IPS-15b (cell line): ENCODE data around the gene KIR3DL3.
"Not testable (repeated sequence)": the region's sequence is repeated elsewhere in the genome, so short reads cannot be mapped to it uniquely, and the experiment has no call there.

ENCODE experiments used
- H3K27me3 ChIP-seq: one replicate; pipeline ENCODE4 v1.6.1; 2013; ENCODE audit warnings: low read length; ENCODE audit not compliant: control insufficient read depth, insufficient read depth
- H3K36me3 ChIP-seq: one replicate; pipeline ENCODE4 v1.6.1; 2013; ENCODE audit warnings: low read length; ENCODE audit not compliant: control insufficient read depth, insufficient read depth
- H3K4me1 ChIP-seq: one replicate; pipeline ENCODE4 v1.6.1; 2013; ENCODE audit warnings: mild to moderate bottlenecking, low read length; ENCODE audit not compliant: control insufficient read depth, insufficient read depth
- H3K4me3 ChIP-seq: one replicate; pipeline ENCODE4 v1.5.1; 2013; ENCODE audit warnings: low read depth, low read length
- H3K9ac ChIP-seq: one replicate; pipeline ENCODE4 v1.6.1; 2013; ENCODE audit warnings: low read depth, mild to moderate bottlenecking, low read length
- H3K9me3 ChIP-seq: one replicate; pipeline ENCODE4 v1.6.1; 2013; ENCODE audit warnings: mild to moderate bottlenecking, low read length; ENCODE audit not compliant: control insufficient read depth, insufficient read depth

The KIR3DL3 gene

GRCh38 chr19:54770511-54770910 is 46.3 kb downstream of the KIR3DL3 start:
- H3K9ac ChIP-seq, H3K4me1 ChIP-seq, H3K4me3 ChIP-seq, H3K27me3 ChIP-seq, H3K9me3 ChIP-seq, H3K36me3 ChIP-seq: not testable (repeated sequence)

GRCh38 chr19:54771018-54771960 is 47.0 kb downstream of the KIR3DL3 start:
- not testable (repeated sequence) for H3K9me3 ChIP-seq, H3K9ac ChIP-seq

GRCh38 chr19:54772666-54773065 is 48.4 kb downstream of the KIR3DL3 start:
- H3K27me3 ChIP-seq, H3K9ac ChIP-seq, H3K36me3 ChIP-seq, H3K4me1 ChIP-seq, H3K4me3 ChIP-seq, H3K9me3 ChIP-seq: not testable (repeated sequence)

More at GRCh38 chr19:54771018-54771960, 47.0 kb downstream of the KIR3DL3 start:
- H3K27me3 ChIP-seq, H3K36me3 ChIP-seq, H3K4me1 ChIP-seq, H3K4me3 ChIP-seq: not testable (repeated sequence)

- H3K4me1 ChIP-seq, H3K4me3 ChIP-seq, H3K9ac ChIP-seq, H3K27me3 ChIP-seq, H3K36me3 ChIP-seq, H3K9me3 ChIP-seq: not testable (repeated sequence)
Observed at GRCh38 chr19:54775095-54775815, 51.0 kb downstream of the KIR3DL3 start.

GRCh38 chr19:54775830-54776229 is 51.6 kb downstream of the KIR3DL3 start:
- H3K27me3 ChIP-seq, H3K9me3 ChIP-seq, H3K4me3 ChIP-seq, H3K9ac ChIP-seq, H3K4me1 ChIP-seq, H3K36me3 ChIP-seq: not testable (repeated sequence)

- not testable (repeated sequence) for H3K4me1 ChIP-seq, H3K27me3 ChIP-seq, H3K9me3 ChIP-seq, H3K9ac ChIP-seq, H3K4me3 ChIP-seq, H3K36me3 ChIP-seq
Observed at GRCh38 chr19:54777851-54778250, 53.6 kb downstream of the KIR3DL3 start.

- not testable (repeated sequence) for H3K9me3 ChIP-seq, H3K27me3 ChIP-seq
Observed at GRCh38 chr19:54778896-54779295, 54.7 kb downstream of the KIR3DL3 start.

GRCh38 chr19:54782916-54783315 is 58.7 kb downstream of the KIR3DL3 start:
- not testable (repeated sequence) for H3K36me3 ChIP-seq, H3K4me1 ChIP-seq, H3K9ac ChIP-seq, H3K9me3 ChIP-seq, H3K27me3 ChIP-seq, H3K4me3 ChIP-seq

More at GRCh38 chr19:54778896-54779295, 54.7 kb downstream of the KIR3DL3 start:
- not testable (repeated sequence) for H3K4me3 ChIP-seq, H3K9ac ChIP-seq, H3K36me3 ChIP-seq, H3K4me1 ChIP-seq
